GM04504 (cell line): Measurements from ENCODE around the gene NDUFB10.
A peak's percentile ranks its signal among the peaks of the same experiment; 100 is the strongest.
"Not testable (repeated sequence)": the region's sequence is repeated elsewhere in the genome, so short reads cannot be mapped to it uniquely, and the experiment has no call there.

Experiments
- DNase-seq: peaks from one replicate; pipeline ENCODE4 v3.0.0-alpha.2; 2012; ENCODE audit warnings: low read depth

NDUFB10 gene

DNA sequence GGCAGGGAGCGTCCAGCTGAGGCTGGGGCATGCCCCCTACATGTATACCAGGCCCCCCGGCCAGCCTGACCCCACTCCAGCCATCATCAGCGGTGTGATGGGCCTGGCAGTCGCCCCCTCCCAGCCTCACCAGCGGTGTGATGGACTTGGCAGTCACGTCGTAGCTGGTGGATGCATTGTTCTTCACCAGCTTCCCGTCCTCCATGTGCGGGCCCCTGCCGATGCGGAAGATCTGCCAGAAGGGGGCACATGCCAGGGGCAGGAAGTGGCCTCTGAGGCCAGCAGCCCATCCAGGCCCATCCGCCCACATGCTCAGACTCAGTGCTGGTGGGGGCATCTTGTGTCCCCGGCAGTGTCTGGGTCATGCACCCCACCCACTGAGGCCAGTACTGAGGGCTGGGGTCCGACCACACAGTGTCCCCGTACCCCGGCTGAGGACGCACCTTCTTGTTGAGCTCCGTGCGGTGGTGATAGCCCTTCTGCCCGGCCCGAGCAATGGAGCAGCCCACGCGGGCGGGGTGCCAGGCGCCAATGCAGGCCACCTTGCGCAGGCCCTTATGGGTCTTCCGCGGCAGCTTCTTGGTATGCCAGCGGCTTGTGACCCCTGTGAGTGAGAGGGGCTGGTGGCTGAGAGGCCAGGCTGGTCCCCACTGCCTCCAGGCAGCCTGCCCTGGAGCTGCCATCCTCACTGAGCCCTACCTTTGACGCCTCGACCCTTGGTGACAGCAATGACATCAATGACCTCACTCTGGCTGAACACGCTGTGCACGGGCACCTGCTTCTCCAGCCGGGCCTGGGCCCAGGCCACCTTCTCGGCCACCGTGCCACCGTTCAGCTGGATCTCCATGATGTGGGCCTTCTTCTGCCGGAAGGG, 12.6 kb upstream of the NDUFB10 start:
- no peak for DNase-seq

DNA sequence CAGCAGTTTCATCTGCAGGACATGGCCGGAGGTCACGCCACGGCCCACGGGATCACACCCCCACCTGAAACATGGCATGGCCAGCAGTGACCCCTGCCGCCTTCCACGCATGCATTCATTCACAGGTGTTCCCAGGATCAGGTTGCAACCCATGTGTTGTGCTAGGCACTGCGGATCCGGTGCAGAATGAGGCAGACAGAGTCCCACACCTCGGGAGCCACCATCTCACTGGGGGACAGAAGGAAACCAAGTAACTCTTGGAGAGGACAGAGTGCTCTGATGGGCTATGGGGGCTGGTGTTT, 12.0 kb upstream of the NDUFB10 start:
- DNase-seq, result no peak

DNA sequence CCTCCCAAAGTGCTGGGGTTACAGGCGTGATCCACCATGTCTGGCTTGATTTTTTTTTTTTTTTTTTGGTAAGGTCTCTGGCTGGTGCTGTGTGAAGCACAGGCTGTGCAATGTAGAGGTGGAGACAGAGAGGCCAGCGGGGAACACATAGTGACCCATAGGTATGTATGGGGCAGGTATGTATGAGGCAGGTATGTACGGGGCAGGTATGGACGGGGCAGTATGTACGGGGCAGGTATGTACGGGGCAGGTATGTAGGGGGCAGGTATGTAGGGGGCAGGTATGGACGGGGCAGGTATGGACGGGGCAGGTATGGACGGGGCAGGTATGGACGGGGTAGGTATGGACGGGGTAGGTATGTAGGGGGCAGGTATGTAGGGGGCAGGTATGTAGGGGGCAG, 9.8 kb upstream of the NDUFB10 start:
- DNase-seq, result no peak

DNA sequence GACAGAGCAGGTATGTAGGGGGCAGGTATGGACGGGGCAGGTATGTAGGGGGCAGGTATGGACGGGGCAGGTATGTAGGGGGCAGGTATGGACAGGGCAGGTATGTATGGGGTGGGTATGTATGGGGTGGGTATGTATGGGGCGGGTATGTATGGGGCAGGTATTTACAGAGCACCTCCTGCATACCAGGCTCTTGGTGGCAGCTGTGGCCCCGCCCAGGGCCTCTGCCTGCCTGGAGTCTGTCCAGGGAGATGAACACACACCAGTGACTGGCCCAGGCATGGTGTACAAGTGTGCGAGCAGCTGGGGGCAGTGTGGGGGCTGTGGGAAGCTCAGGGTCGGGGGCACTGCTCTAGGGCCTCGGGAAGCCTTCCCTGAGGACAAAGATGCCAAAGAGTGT, 9.3 kb upstream of the NDUFB10 start:
- no peak for DNase-seq

DNA sequence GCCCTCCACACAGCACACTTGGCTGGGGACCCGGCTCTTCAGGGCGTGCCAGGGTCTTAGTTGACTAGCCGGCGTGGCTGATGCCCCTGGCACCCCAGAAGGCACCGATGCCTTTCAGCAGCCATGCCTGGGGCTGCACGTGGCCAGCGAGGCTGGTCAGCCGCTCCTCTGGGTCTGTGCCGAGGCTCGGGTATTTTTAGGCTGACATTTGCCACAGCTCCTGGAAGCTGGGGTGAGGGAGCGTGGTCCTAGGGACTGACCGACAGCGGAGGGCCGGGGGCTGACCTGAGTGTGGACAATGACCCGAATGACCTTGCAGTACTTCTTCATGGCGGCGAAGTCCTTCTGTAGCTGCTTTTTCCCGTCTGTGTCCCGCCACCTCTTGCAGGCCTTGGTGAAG, 8.8 kb upstream of the NDUFB10 start:
- no peak for DNase-seq

DNA sequence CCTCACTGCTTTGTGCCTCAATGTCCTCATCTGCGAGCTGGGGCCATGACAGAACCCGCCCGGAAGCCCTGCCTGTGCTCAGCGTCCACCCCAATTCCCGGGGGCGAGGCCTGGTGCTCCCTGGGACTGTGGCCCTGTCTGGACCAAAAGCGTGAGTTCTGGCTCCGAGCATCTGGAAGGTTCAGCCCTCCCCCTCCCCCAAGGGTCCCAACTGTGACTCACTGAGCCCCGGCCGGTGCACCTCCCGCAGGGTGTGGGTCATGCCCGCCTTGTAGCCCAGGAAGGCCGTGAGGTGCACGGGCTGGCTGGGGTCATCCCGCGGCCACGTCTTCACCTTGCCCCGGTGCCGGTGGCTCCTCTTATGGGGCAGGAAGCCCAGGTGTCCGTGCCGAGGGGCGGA, 5.6 kb upstream of the NDUFB10 start:
- DNase-seq, result no peak

DNA sequence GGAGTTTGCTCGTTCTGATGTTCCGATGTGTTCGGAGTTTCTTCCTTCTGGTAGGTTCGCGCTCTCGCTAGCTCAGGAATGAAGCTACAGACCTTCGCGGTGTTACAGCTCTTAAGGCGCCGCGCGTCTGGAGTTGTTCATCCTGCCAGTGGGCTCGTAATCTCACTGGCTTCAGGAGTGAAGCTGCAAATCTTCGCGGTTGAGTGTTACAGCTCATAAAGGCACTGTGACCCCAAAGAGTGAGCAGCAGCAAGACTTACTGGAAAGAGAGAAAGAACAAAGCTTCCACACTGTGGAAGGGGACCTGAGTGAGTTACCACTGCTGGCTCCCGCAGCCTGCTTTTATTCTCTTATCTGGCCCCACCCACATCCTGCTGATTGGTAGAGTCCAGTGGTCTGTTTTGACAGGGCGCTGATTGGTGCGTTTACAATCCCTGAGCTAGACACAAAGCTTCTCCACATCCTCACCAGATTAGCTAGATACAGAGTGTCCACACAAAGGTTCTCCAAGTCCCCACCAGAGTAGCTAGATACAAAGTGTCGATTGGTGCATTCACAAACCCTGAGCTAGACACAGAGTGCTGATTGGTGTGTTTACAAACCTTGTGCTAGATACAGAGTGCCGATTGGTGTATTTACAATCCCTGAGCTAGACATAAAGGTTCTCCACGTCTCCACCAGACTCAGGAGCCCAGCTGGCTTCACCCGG, 1.8 kb upstream of the NDUFB10 start:
- not testable (repeated sequence) for DNase-seq

DNA sequence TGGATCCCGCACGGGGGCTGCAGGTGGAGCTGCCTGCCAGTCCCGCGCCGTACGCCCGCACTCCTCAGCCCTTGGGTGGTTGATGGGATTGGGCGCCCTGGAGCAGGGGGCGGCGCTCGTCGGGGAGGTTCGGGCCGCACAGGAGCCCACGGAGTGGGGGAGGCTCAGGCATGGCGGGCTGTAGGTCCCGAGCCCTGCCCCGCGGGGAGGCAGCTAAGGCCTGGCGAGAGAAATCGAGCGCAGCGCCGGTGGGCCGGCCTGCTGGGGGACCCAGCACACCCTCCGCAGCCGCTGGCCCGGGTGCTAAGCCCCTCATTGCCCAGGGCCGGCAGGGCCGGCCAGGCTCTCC, 1.2 kb upstream of the NDUFB10 start:
- not testable (repeated sequence) for DNase-seq

DNA sequence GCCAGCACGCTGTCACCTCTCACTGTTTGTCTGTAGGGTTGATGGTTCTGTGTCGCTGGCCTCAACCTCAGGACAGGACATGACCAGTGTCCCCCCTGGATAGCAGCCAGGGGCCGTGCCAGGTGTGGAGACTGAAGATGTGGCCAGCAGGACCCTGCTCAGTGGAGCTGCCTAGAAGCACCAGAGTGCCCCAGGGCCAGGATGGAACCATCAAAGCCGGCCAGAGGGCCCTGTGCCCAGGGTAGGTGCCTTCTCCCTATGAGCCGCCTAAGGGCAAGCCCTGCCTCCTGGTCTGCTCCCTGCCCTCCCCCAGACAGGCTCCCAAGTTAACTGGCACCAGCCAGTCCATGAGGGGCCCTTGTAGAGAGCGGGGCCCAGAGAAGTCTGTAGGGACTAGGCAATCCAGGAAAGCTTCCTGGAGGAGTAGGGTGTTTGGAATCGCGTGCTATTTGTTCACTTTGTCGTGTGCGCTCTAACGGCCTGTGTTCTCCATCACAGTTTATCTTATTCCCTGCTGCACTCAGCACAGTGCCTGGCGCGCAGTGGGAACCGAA, 546 bp upstream of the NDUFB10 start:
- DNase-seq, result no peak

DNA sequence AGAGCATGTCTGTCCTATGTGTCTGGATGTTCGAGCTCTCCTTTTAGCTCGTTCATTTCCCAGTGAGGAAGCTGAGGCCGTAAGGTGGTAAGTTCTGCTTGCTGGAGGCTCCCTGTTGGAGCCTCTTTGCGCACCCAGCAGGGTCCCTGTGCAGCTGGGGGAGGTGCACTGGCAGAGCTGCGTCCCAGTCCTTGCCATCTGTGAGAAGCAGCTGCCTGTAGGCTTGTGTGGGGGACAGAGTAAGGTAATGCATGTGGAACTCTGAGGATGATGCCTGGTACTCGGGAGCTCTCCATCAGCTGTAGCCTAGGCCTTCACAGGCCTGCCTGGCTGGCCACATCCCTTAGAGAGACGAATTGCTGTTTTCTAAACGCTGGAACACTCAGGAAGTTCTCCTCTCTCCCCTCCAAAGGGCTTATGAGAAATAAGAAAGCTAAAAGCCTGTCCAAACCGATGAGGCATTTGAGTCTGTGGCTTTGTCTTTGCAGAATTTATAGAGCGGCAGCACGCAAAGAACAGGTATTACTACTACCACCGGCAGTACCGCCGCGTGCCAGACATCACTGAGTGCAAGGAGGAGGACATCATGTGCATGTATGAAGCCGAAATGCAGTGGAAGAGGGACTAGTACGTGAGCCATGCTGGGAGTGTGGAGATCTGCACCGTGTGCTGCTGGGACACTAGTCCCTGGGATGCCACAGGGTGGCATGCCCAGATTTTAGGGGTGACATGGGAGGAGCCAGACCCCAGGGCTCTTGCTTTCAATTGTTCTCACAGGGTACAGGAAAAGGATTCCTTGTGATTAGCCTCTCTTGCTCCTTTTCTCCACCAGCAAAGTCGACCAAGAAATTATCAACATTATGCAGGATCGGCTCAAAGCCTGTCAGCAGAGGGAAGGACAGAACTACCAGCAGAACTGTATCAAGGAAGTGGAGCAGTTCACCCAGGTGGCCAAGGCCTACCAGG, 1.6 kb downstream of the NDUFB10 start:
- DNase-seq, result no peak

DNA sequence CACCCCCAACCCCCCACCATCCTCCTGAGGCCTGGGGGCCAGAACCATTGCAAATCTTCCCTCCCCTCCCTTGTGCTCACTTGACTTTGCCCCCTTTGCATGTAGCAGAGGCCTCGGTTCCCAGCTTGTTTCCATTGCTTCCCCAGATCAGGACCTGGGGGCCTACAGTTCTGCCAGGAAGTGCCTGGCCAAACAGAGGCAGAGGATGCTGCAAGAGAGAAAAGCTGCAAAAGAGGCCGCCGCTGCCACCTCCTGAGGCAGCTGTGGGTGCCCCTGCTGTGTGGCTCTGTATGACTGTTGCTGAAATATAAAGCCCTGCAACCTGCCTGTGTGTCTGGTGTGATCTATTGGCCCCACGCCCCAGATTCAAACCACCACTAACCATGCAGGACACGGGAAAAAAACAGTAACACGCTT, 2.3 kb downstream of the NDUFB10 start:
- no peak for DNase-seq

DNA sequence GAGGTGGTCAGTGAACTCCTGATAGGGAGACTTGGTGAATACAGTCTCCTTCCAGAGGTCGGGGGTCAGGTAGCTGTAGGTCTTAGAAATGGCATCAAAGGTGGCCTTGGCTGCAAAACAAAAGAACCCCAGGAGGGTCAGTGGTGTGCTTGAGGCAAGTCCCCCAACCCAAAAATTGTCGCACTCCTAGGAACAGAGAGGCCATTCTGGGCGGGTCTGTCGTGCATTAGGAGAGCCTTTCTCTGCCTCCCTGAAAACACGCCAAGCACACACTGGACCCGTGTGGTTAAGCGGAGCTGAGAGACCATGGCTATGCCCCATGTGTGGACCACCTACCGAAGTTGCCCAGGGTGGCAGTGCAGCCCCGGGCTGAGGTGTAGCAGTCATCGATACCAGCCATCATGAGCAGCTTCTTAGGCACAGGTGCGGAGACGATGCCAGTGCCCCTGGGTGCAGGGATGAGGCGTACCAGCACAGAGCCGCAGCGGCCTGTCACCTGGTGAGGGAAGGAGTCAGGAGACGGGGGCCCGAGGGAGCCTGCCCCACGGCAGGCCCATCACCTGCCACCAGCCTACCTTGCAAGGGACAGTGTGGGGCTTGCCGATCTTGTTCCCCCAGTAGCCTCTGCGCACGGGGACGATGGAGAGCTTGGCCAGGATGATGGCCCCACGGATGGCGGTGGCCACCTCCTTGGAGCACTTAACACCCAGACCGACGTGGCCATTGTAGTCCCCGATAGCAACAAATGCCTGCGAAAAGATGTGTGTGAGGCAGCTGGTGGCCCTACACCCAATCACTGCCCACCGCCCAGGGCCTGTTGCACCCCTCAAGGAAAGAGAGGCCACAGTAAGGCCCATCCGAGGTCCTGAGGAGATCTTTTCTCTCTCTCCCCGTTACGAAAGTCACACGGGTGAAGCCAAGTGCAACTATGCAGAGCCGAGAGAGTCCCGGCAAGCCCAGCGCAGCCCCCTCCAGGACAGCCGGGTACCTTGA, 3.1 kb downstream of the NDUFB10 start:
- not testable (repeated sequence) for DNase-seq

DNA sequence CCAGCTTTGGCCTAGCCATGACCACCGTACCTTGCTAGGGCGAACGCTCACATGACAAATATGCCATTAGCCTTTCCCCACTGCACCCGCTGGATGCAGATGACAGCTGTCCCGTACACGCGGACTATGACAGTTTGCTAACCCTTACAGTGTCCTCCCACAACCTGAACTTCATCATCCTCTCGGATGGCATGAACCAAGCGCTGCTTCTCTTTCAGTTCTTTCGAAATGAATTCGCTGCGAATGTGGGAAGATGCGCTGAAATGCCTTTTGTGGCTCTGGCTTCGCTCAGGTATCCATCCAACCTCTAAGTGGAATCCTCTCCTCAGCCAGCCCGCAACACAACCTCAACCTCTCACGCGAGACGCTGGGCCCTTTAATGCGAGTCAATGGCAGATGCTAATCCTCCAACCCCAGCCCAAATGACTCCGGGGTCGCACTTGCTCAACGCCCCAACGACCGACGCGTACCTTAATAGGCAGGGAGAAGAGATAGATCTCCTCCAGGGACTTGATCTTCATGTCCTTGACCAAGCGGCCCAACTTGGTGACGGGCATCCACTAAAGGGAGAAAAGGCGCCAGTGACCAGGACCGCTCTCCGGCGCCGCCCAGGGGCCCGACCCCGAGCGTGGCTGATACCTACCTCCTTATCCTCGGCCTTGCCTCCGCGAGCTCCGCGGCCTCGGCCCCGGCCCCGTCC, 4.6 kb downstream of the NDUFB10 start:
- DNase-seq, result no peak

DNA sequence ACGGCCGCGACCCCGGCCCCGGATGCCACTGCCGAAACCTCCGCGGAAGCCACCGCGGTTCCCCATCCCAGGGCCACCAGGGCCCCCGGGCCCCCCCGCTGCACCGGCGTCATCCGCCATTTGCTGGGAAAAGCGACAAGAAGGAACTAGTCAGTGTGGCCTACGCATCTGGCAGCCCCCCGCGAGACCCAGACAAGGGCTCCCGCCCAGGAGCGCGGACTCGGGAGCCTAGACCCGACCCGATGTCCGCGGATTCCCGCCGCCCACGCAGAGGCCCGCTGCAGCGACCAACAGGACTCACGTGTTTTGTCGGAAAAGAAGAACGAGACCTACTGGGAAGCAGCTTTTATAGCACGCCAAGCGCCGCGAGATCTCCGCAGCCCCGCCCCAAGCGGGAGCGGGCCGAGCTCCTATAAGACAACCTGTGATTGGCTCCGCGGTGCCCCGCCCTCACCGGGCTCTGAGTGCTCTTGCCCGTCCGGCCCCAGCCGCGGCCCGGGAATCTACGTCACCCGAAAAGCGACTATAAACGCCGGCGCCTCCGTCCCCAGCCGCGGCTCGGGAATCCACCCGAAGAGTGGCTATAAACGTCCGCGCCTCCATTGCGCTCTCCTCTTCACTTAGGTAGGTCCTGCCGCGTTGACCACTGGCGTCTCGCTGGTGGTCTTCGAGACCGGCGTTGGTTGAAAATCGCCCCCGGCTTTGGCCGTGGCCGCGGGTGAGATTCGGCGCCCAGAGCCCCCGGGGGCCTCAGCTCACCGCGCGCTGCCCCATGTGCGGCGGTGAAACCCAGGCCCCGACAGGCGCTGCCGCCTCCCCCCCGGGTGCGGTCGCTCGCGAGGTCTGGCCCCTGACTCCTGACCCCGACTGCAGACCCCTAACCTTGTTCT, 5.4 kb downstream of the NDUFB10 start, which contains the start of gene RPS2:
RPS2 (minus strand) TSS at position 321 of the 890 bp plus-strand sequence; CDS start at position 120, 201 bp downstream.
- peak; percentile 96 for DNase-seq

DNA sequence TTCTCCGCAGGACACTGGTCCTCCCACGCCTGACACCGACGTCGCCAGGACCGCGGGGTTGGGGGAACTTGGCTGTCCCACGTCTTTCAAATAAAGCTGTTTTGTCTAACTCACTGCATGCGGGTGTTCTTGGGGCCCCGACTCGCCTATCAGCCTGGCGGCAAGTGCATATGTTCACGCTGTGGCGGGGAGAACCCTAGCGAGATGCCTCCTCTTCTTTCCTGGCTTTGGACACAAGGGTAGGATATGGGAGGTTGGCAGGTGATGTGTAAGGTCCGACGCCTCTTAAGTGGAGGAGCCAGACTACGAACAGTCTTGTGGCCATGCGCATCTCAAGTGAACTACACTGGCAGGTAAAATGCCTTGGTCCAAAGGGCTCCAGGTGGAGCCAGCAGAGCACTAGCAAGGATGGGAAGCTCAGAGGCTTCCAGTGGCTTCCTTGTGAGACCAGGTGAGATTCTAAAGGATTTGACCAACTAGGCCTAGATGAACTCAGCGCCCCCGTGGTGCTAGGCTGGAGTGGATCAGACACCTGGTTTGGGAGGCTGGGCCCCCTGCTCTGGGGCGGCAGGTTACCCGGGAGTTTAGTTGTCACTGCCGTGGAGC, 6.2 kb downstream of the NDUFB10 start:
- DNase-seq, result no peak

DNA sequence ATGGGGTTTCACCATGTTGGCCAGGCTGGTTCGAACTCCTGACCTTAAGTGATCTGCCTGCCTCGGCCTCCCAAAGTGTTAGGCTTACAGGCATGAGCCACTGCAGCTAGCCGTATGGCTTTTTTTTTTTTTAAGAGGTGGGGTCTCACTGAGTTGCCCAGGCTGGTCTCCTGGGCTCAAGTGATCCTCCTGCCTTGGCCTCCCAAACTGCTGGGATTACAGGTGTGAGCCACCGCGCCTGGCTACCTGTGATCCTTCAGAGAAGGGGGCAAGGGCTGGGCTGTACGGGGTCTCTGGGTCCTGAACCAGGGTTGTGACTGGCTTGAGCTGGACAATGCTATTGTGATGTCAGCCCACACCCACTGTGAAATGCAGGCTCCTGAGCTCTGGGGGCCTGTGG, 7.1 kb downstream of the NDUFB10 start, which contains the start of gene RNF151:
RNF151 (plus strand) TSS at position 397 of the 400 bp plus-strand sequence. CDS start 26 bp downstream, outside the sequence.
- DNase-seq, result no peak

DNA sequence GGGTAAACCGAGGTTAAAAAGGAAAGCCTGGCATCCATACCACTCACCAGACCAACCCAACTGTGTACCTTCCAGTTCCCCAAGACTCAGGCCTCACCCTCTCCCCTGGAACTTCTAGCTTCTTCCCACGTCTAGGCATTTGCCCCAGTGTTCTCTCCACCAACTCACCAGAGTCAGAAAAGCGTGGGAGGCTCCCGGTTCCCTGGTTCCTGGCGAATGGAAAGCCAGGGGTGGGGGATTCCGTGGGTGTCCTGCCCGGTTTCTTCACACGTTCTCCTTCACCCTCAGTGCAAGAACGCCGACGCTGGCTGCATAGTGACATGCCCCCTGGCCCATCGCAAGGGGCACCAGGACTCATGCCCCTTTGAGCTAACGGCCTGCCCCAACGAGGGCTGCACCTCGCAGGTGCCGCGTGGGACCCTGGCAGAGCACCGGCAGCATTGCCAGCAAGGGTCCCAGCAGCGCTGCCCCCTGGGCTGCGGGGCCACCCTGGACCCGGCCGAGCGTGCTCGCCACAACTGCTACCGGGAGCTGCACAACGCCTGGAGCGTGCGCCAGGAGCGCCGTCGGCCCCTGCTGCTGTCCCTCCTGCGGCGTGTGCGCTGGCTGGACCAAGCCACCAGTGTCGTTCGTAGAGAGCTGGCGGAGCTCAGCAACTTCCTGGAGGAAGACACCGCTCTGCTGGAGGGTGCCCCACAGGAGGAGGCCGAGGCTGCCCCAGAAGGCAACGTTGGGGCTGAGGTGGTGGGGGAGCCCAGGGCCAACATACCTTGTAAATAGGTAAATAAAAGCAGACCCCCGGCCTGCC, 9.0 kb downstream of the NDUFB10 start:
- no peak for DNase-seq
